ENCODE results near the gene TMBIM4.
"Not testable (repeated sequence)": the region's sequence is repeated elsewhere in the genome, so short reads cannot be mapped to it uniquely, and the experiment has no call there.

TMBIM4 gene

GRCh38 chr12:66182956-66183355, 13.2 kb upstream of the TMBIM4 start:
- no peak for DNase-seq

GRCh38 chr12:66176105-66176900, 6.5 kb upstream of the TMBIM4 start:
- no peak for DNase-seq

GRCh38 chr12:66174391-66175325, 4.9 kb upstream of the TMBIM4 start:
- DNase-seq = not testable (repeated sequence)

- DNase-seq = no peak
Measured at GRCh38 chr12:66170606-66171005, 810 bp upstream of the TMBIM4 start.

GRCh38 chr12:66168410-66168809, 1.4 kb downstream of the TMBIM4 start:
- DNase-seq = no peak

- no peak for DNase-seq
Measured at GRCh38 chr12:66166561-66166960, 3.2 kb downstream of the TMBIM4 start.

GRCh38 chr12:66165141-66165540, 4.7 kb downstream of the TMBIM4 start:
- no peak for DNase-seq

GRCh38 chr12:66164349-66164821, 5.4 kb downstream of the TMBIM4 start:
- DNase-seq = no peak

- DNase-seq = no peak
Measured at GRCh38 chr12:66163289-66163688, 6.5 kb downstream of the TMBIM4 start.

- no peak for DNase-seq
Measured at GRCh38 chr12:66162701-66163100, 7.1 kb downstream of the TMBIM4 start.

GRCh38 chr12:66160704-66161103, 9.1 kb downstream of the TMBIM4 start:
- no peak for DNase-seq

GRCh38 chr12:66159123-66159522, 10.7 kb downstream of the TMBIM4 start:
- DNase-seq = no peak

- DNase-seq = no peak
Measured at GRCh38 chr12:66156654-66157053, 13.1 kb downstream of the TMBIM4 start.

GRCh38 chr12:66154776-66155175, 15.0 kb downstream of the TMBIM4 start:
- DNase-seq = no peak

GRCh38 chr12:66152732-66153131, 17.1 kb downstream of the TMBIM4 start:
- DNase-seq = no peak

- DNase-seq = peak; percentile 95 to 96
Measured at GRCh38 chr12:66149702-66150398, 19.9 kb downstream of the TMBIM4 start.

GRCh38 chr12:66144791-66145754, 24.7 kb downstream of the TMBIM4 start:
- DNase-seq = peak; percentile 98

GRCh38 chr12:66143868-66144267, 25.9 kb downstream of the TMBIM4 start:
- DNase-seq = no peak

GRCh38 chr12:66142826-66143225, 27.0 kb downstream of the TMBIM4 start:
- no peak for DNase-seq

GRCh38 chr12:66141299-66141698, 28.5 kb downstream of the TMBIM4 start:
- DNase-seq = no peak

- DNase-seq = peak; percentile 15 to 56
Measured at GRCh38 chr12:66140731-66141130, 29.1 kb downstream of the TMBIM4 start.

- DNase-seq = no peak
Measured at GRCh38 chr12:66139328-66139727, 30.5 kb downstream of the TMBIM4 start.

Measured in Kasumi-1 (cell line).